Adrenal gland (tissue), 5 donors: Measurements from ENCODE around the gene DSG1.

Experiments used
- CTCF ChIP-seq, 6 experiments: fragments of 450-650 bp in 4 of 6; fragments of 200-600 bp in 2 of 6; sonication (generic) in 1 of 6; IDR thresholded peaks; 1 replicate in 5 of 6; 2 replicates in 1 of 6; pipeline versions ENCODE4 v1.5.1 to v1.8.0; 2016 to 2021; ENCODE audit warnings: antibody characterized with exemption in 6 of 6, mild to moderate bottlenecking in 2 of 6, moderate library complexity in 1 of 6
- POLR2A ChIP-seq, 2 donors: fragments of 450-650 bp; IDR thresholded peaks; one replicate each; pipeline ENCODE4 v1.6.1; 2017; ENCODE audit warnings: antibody characterized with exemption in 2 of 2, mild to moderate bottlenecking in 2 of 2, moderate library complexity in 1 of 2
- donor health status: DM: no; HTN: no; CAD: no.

GRCh38 chr18:31356025-31356424, 38.1 kb downstream of the DSG1 start:
- TF ChIP-seq CTCF (IDR thresholded peaks at IDR 0.05) (no peak), POLR2A (IDR thresholded peaks at IDR 0.05) (no peak)
